ENCODE results near the gene SORCS3.

DNA sequence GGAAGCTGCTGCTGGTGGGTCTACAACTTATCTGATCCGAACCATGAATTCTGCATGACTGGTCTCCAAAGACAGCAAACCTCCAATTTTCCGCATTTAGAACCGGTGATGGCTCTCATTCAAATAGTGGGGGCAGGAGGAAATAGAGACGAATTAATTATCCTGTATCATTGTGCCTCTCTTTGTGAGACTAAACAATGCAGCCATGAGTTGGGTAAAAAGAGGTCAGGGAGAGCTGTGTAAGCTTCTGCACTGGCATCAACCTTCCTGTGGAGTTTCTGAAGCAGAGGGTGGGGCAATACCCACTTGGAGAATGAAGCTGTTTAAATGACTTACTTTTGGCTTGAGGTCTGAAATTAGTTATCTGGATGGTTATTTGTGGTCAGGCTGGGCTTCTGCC lies 266.4 kb downstream of the SORCS3 start:
- TF ChIP-seq CTCF (conservative IDR thresholded peaks at IDR 0.05; ENCODE audit: low read depth, low read length): no peak
- no peak for TF ChIP-seq EZH2 (IDR thresholded peaks at IDR 0.05; ENCODE audit: low read length, unreplicated experiment)
- TF ChIP-seq EZH2phosphoT487 (IDR thresholded peaks at IDR 0.05; ENCODE audit: borderline replicate concordance, low read length): no peak

All from PC-3 (cell line).